ENCODE measurements around the gene H6PD. TPM values are rescaled to one million over a fixed set of nuclear protein-coding genes. Genes with fewer than 3 reads are reported as not detected.

Gene H6PD
- total and polyA plus RNA-seq, 9 of the 15 experiments (the other 6 are each of a cell fraction or from before 2014, with no cell fraction given) = 0.04 to 2.5 (median 0.95) TPM

Other genes starting within 250 kb of the H6PD start
- not detected in 2 replicates for gene SLC2A7, start 208.4 kb upstream of the H6PD start, total RNA-seq (2014; rRNA removed)
- gene SLC2A7, start 208.4 kb upstream of the H6PD start, total RNA-seq (2014; rRNA removed; fragmentation: Illumina TruSeq; extraction: Trizol) = not detected in 2 replicates
- not detected in 2 replicates for gene SLC2A7, start 208.4 kb upstream of the H6PD start, total RNA-seq (2015; rRNA removed; fragmentation: Illumina TruSeq; extraction: Trizol)
- not detected in 2 replicates for gene SLC2A7, start 208.4 kb upstream of the H6PD start, total RNA-seq (2021)
- gene SLC2A7, start 208.4 kb upstream of the H6PD start, polyA plus RNA-seq (2011; rRNA removed) = not detected in 2 replicates
- not detected in 2 replicates for gene SLC2A7, start 208.4 kb upstream of the H6PD start, polyA plus RNA-seq (2014; fragmentation: Illumina TruSeq; extraction: Trizol)
- not detected for gene SLC2A7, start 208.4 kb upstream of the H6PD start, polyA plus RNA-seq (2014; fragmentation: Nextera tagmentation; extraction: Ambion mirVana)
- gene SLC2A7, start 208.4 kb upstream of the H6PD start, polyA plus RNA-seq (2014; rRNA removed) = not detected in 2 replicates
- not detected in 2 replicates for gene SLC2A5, start 165.1 kb upstream of the H6PD start, total RNA-seq (2014; rRNA removed)
- gene SLC2A5, start 165.1 kb upstream of the H6PD start, total RNA-seq (2014; rRNA removed; fragmentation: Illumina TruSeq; extraction: Trizol) = not detected in 2 replicates
- gene SLC2A5, start 165.1 kb upstream of the H6PD start, total RNA-seq (2015; rRNA removed; fragmentation: Illumina TruSeq; extraction: Trizol) = not detected in 2 replicates
- 0.04 TPM in 1 of 2 replicates, not detected in the other for gene SLC2A5, start 165.1 kb upstream of the H6PD start, total RNA-seq (2021)
- gene SLC2A5, start 165.1 kb upstream of the H6PD start, polyA plus RNA-seq (2011; rRNA removed) = 0.08 TPM in 1 of 2 replicates, not detected in the other
- not detected in 2 replicates for gene SLC2A5, start 165.1 kb upstream of the H6PD start, polyA plus RNA-seq (2014; fragmentation: Illumina TruSeq; extraction: Trizol)
- not detected for gene SLC2A5, start 165.1 kb upstream of the H6PD start, polyA plus RNA-seq (2014; fragmentation: Nextera tagmentation; extraction: Ambion mirVana)
- gene SLC2A5, start 165.1 kb upstream of the H6PD start, polyA plus RNA-seq (2014; rRNA removed) = not detected in 2 replicates
- gene GPR157, start 105.7 kb upstream of the H6PD start, total RNA-seq (2014; rRNA removed) = 0.08 TPM in 1 of 2 replicates, not detected in the other
- gene GPR157, start 105.7 kb upstream of the H6PD start, total RNA-seq (2014; rRNA removed; fragmentation: Illumina TruSeq; extraction: Trizol) = 0.03 TPM in 1 of 2 replicates, not detected in the other
- gene GPR157, start 105.7 kb upstream of the H6PD start, total RNA-seq (2015; rRNA removed; fragmentation: Illumina TruSeq; extraction: Trizol) = 0.04 TPM in 2 replicates
- 0.18 and 0.87 TPM in 2 replicates for gene GPR157, start 105.7 kb upstream of the H6PD start, total RNA-seq (2021)
- 0.04 TPM in 1 of 2 replicates, not detected in the other for gene GPR157, start 105.7 kb upstream of the H6PD start, polyA plus RNA-seq (2011; rRNA removed)
- 0.03 and 0.04 TPM in 2 replicates for gene GPR157, start 105.7 kb upstream of the H6PD start, polyA plus RNA-seq (2014; fragmentation: Illumina TruSeq; extraction: Trizol)
- not detected for gene GPR157, start 105.7 kb upstream of the H6PD start, polyA plus RNA-seq (2014; fragmentation: Nextera tagmentation; extraction: Ambion mirVana)
- gene GPR157, start 105.7 kb upstream of the H6PD start, polyA plus RNA-seq (2014; rRNA removed) = 0.01 and 0.05 TPM in 2 replicates
- gene SPSB1, start 58.1 kb downstream of the H6PD start, total RNA-seq (2014; rRNA removed) = 0.08 TPM in 1 of 2 replicates, not detected in the other
- not detected in 2 replicates for gene SPSB1, start 58.1 kb downstream of the H6PD start, total RNA-seq (2014; rRNA removed; fragmentation: Illumina TruSeq; extraction: Trizol)
- gene SPSB1, start 58.1 kb downstream of the H6PD start, total RNA-seq (2015; rRNA removed; fragmentation: Illumina TruSeq; extraction: Trizol) = 0.08 TPM in 1 of 2 replicates, not detected in the other
- gene SPSB1, start 58.1 kb downstream of the H6PD start, total RNA-seq (2021) = 0.22 and 0.35 TPM in 2 replicates
- gene SPSB1, start 58.1 kb downstream of the H6PD start, polyA plus RNA-seq (2011; rRNA removed) = 0.09 and 0.14 TPM in 2 replicates
- 0.22 TPM in 1 of 2 replicates, not detected in the other for gene SPSB1, start 58.1 kb downstream of the H6PD start, polyA plus RNA-seq (2014; fragmentation: Illumina TruSeq; extraction: Trizol)
- under 1 TPM in 1 of 2 experiments, not detected in 1; 0.06 TPM for gene SPSB1, start 58.1 kb downstream of the H6PD start, polyA plus RNA-seq (2014; fragmentation: Nextera tagmentation; extraction: Ambion mirVana)
- gene SPSB1, start 58.1 kb downstream of the H6PD start, polyA plus RNA-seq (2014; rRNA removed) = 0.65 TPM in 1 of 2 replicates, not detected in the other